Measurements from ENCODE around the gene CCT3.
"Not testable (repeated sequence)": the region's sequence is repeated elsewhere in the genome, so short reads cannot be mapped to it uniquely, and the experiment has no call there.

The CCT3 gene

GRCh38 chr1:156337052-156337887 lies 822 bp downstream of the CCT3 start:
- DNase-seq (ENCODE audit: low read depth in 2 of 2), result no peak

- DNase-seq (ENCODE audit: low read depth in 2 of 2), result no peak
Measured at GRCh38 chr1:156336242-156336641, 1.9 kb downstream of the CCT3 start.

- not testable (repeated sequence) for DNase-seq (ENCODE audit: low read depth in 2 of 2)
Measured at GRCh38 chr1:156323179-156323578, 14.9 kb downstream of the CCT3 start.

- no peak for DNase-seq (ENCODE audit: low read depth in 2 of 2)
Measured at GRCh38 chr1:156320560-156320959, 17.5 kb downstream of the CCT3 start.

- no peak for DNase-seq (ENCODE audit: low read depth in 2 of 2)
Measured at GRCh38 chr1:156319664-156320063, 18.4 kb downstream of the CCT3 start.

- DNase-seq (ENCODE audit: low read depth in 2 of 2), result no peak
Measured at GRCh38 chr1:156316909-156317308, 21.2 kb downstream of the CCT3 start.

- no peak for DNase-seq (ENCODE audit: low read depth in 2 of 2)
Measured at GRCh38 chr1:156310962-156311361, 27.1 kb downstream of the CCT3 start.

GRCh38 chr1:156308078-156308477 lies 30.0 kb downstream of the CCT3 start:
- DNase-seq (ENCODE audit: low read depth in 2 of 2), result no peak

- no peak for DNase-seq (ENCODE audit: low read depth in 2 of 2)
Measured at GRCh38 chr1:156305215-156305614, 32.9 kb downstream of the CCT3 start.

- DNase-seq (ENCODE audit: low read depth in 2 of 2), result no peak
Measured at GRCh38 chr1:156303241-156303640, 34.9 kb downstream of the CCT3 start.

GRCh38 chr1:156298852-156299357 lies 39.2 kb downstream of the CCT3 start, which contains the start of gene VHLL:
TSS of gene VHLL (minus strand) at chr1:156299307. CDS start at chr1:156299189, 118 bp downstream.
- no peak for DNase-seq (ENCODE audit: low read depth in 2 of 2)

- peak in 1 of 2 donors; percentile 35 for DNase-seq (ENCODE audit: low read depth in 2 of 2)
Measured at GRCh38 chr1:156295391-156295947, 42.6 kb downstream of the CCT3 start, which contains the start of gene GLMP. TSS of gene GLMP (minus strand) at chr1:156295679. CDS start at chr1:156295645, 34 bp downstream.

GRCh38 chr1:156293895-156294294 lies 44.2 kb downstream of the CCT3 start:
- no peak for DNase-seq (ENCODE audit: low read depth in 2 of 2)

GRCh38 chr1:156293098-156293434 lies 45.0 kb downstream of the CCT3 start:
- DNase-seq (ENCODE audit: low read depth in 2 of 2), result no peak

- peak in 1 of 2 donors; percentile 14 for DNase-seq (ENCODE audit: low read depth in 2 of 2)
Measured at GRCh38 chr1:156291226-156292061, 46.6 kb downstream of the CCT3 start.

- no peak for DNase-seq (ENCODE audit: low read depth in 2 of 2)
Measured at GRCh38 chr1:156289857-156290256, 48.2 kb downstream of the CCT3 start.

- DNase-seq (ENCODE audit: low read depth in 2 of 2), result no peak
Measured at GRCh38 chr1:156286061-156286460, 52.0 kb downstream of the CCT3 start.

- no peak for DNase-seq (ENCODE audit: low read depth in 2 of 2)
Measured at GRCh38 chr1:156285437-156285836, 52.7 kb downstream of the CCT3 start.

- no peak for DNase-seq (ENCODE audit: low read depth in 2 of 2)
Measured at GRCh38 chr1:156284757-156285156, 53.3 kb downstream of the CCT3 start.

- DNase-seq (ENCODE audit: low read depth in 2 of 2), result no peak
Measured at GRCh38 chr1:156284112-156284511, 54.0 kb downstream of the CCT3 start, which contains the start of gene TMEM79. TSS of gene TMEM79 (plus strand) at chr1:156284325. CDS start at chr1:156285227, 902 bp downstream.

- no peak for DNase-seq (ENCODE audit: low read depth in 2 of 2)
Measured at GRCh38 chr1:156283521-156283920, 54.6 kb downstream of the CCT3 start.
